AG04450 (cell line): ENCODE data around the gene SELENON. TPM values are rescaled to one million over a fixed set of nuclear protein-coding genes. Genes with fewer than 3 reads are reported as not detected.

Experiments
- CTCF ChIA-PET: fragments of 300-600, 350-600 bp; formaldehyde crosslinking; extraction: SDS; loops from one replicate; lab custom pipeline; 2022; ENCODE audit warnings: antibody characterized with exemption, inconsistent platforms; lab: Charles Lee
- POLR2A ChIA-PET: fragments of 350-600 bp; formaldehyde crosslinking; extraction: SDS; loops from one replicate; lab custom pipeline; 2021; ENCODE audit warnings: antibody characterized with exemption, inconsistent platforms; lab: Yijun Ruan, JAX
- DNase-seq: peaks from one replicate; pipeline ENCODE4 v3.0.0-alpha.2; 2011; ENCODE audit warnings: low read depth, low spot score
- H3K27ac ChIP-seq: one replicate; pipeline ENCODE4 v1.5.1; 2012; ENCODE audit warnings: low read depth, low read length, control low read depth
- H3K27me3 ChIP-seq: one replicate; pipeline ENCODE4 v1.6.0; 2012; ENCODE audit warnings: low read length; ENCODE audit not compliant: control insufficient read depth, insufficient read depth
- H3K4me3 ChIP-seq: 2 replicates; pipeline ENCODE4 v1.5.1; 2011; ENCODE audit warnings: mild to moderate bottlenecking, low read depth, low read length, control low read depth
- H3K9me3 ChIP-seq: 2 replicates; pipeline ENCODE4 v1.5.1; 2012; ENCODE audit warnings: low read length; ENCODE audit not compliant: control insufficient read depth, insufficient read depth
- polyA plus RNA-seq: library from polyadenylated mRNA; depleted of rRNA; stranded (reverse); fragments of >200 nt; gene quantifications from 2 replicates; pipeline ENCODE4 v1.2.3, GENCODE V29; 2011
- TF ChIP-seq, protein P1 (sequence below): IDR thresholded peaks from 2 replicates; pipeline ENCODE4 v1.5.1; 2011; ENCODE audit warnings: low read depth, low read length, control low read depth, inconsistent platforms

SELENON gene
- polyA plus RNA-seq, 1 experiment = 36.3 TPM

DNA sequence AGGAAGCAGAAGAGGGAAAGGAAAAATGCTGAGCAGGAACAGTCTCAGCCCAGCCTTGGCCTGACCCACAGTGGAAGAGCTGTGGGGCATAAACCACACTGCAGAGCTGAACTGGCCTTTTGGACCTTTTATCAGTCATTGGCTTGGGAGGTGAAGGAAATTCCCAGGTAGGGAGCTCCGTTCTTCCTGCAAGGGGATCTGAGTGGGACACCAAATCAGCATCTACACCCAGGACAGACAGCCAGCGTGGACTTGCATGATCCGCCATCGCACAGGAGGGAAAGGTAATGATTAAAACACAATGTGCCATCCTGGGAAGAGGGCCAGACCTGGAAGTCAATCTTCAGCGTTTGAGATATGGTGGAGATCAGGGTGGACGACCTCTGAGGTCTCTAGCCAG is 18.6 kb downstream of the SELENON start:
- ChIA-PET CTCF (no interaction called here), POLR2A (interaction anchor here (0.8 to 2.1 kb wide), 4 partner anchors 38 to 199 kb away, joined by 5 to 8 read pairs (median 6); partner anchors contain the start of gene PAQR7)
- Histone ChIP-seq H3K27me3 (no peaks in the 10 kb centered on the region), H3K27ac (peak overlapping the region; percentile 66), H3K4me3 (peak overlapping the region; percentile 87), H3K9me3 (no peaks in the 10 kb centered on the region; the same call in 1 of the 2 replicates)
- no peak for DNase-seq
- TF ChIP-seq, protein P1, sequence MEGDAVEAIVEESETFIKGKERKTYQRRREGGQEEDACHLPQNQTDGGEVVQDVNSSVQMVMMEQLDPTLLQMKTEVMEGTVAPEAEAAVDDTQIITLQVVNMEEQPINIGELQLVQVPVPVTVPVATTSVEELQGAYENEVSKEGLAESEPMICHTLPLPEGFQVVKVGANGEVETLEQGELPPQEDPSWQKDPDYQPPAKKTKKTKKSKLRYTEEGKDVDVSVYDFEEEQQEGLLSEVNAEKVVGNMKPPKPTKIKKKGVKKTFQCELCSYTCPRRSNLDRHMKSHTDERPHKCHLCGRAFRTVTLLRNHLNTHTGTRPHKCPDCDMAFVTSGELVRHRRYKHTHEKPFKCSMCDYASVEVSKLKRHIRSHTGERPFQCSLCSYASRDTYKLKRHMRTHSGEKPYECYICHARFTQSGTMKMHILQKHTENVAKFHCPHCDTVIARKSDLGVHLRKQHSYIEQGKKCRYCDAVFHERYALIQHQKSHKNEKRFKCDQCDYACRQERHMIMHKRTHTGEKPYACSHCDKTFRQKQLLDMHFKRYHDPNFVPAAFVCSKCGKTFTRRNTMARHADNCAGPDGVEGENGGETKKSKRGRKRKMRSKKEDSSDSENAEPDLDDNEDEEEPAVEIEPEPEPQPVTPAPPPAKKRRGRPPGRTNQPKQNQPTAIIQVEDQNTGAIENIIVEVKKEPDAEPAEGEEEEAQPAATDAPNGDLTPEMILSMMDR = no peak

DNA sequence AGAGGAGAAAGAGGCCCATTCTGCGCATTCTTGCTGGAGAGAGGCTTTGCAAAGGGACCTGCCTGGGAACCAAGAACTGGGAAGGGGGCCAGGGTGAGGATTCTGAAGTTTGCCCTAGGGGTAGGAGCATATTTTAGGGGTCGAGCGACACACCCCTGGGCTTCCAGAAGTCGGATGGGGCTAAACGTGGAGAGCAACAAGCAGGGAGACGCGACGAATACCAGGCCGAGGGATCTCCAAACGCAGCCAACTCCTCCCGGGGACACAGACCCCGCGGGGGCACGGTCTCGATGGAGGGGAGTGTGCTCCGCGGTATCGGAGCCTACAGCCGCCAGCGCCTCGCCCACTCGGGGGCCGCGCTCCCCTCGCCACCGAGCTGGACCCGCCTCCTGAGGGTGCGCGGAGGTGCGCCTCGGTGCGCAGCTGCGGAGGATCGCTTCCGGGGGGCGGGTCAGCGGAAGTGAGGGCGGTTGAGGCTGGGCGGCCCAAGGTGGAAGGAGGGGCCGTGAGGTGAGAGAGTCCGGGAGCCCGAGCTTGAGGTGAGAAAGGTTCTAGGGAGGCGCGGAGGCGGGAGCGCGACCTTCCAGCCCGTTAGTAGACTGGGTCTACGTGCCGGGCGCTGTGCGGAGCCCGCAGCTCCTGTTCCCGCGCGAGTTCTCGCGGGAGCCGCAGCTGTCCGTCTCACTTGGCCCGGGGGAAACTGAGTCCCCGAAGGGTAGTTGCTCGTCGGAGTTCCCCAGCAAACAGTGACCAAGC is 19.7 kb downstream of the SELENON start, which contains the start of gene MTFR1L:
Gene MTFR1L, plus strand, starts transcription at position 464 of the 756 bp plus-strand sequence. CDS start 3,151 bp downstream, outside the sequence.
- DNase-seq = no peak
- ChIA-PET POLR2A (interaction anchor here (0.6 to 2.1 kb wide), 10 partner anchors 15 to 708 kb away, joined by 3 to 8 read pairs (median 3); partner anchors contain the start of genes PAQR7 and STMN1), CTCF (interaction anchor here (0.6 to 2.1 kb wide), 4 partner anchors 73 to 211 kb away, joined by 3 to 7 read pairs (median 6); partner anchors contain the start of gene PAFAH2)
- Histone ChIP-seq H3K9me3 (no peaks in the 10 kb centered on the region; the same call in 1 of the 2 replicates), H3K4me3 (peak within 1 kb of the TSS; percentile 87), H3K27ac (peak within 1 kb of the TSS; percentile 70), H3K27me3 (no peaks in the 10 kb centered on the region)
- TF ChIP-seq, protein P1 = no peak

DNA sequence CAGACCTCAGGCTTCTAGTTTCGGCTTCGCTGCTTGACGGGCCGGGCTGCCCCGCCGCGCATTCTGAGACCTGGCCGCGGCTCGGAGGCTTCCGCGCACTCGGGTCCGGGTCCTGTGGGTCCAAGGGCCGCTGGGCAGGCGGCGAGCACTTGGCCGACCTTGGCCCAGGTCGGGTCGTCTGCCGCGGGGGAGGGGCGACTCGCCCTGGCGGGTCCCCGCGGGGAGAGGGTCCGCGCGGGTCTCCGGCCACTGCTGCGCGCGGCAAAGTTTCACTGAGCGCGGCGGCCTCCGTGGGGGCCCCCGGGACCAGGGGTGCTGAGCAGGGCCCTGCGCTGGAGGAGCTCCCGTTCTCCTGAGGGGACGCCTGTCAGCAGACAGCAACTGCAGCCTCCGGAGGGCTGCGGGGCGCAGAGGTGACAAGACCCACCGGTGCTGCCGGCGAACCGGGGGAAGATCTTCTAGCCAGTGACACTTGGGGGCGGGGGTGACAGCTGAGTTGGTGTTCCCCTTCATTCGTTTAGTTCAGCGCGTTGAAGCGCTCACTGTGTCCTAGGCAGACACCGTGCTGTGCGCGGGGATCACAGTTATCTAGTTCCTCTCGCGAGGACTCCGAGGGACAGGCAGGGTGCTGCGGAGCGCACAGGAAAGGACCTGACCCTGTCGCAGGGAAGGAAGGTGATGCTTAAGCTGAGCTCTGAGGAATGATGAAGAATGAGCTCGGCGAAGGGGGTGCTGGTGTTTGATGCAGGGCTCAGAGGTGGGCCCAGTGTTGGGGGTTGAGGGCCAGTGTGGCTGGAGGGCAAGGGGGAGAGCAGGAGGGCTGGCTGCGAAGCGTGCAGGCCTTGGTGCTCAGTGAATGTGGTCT is 20.5 kb downstream of the SELENON start:
- ChIA-PET CTCF (interaction anchor here (0.6 to 2.1 kb wide), 5 partner anchors 72 to 383 kb away, joined by 3 to 7 read pairs (median 5); partner anchors contain the start of gene PAFAH2), POLR2A (interaction anchor here (0.6 to 2.1 kb wide), 9 partner anchors 14 to 707 kb away, joined by 3 to 8 read pairs (median 3); partner anchors contain the start of genes PAQR7 and STMN1)
- H3K9me3 ChIP-seq = no peaks in the 10 kb centered on the region; the same call in 1 of the 2 replicates
- H3K4me3 ChIP-seq = peak overlapping the region; percentile 87
- H3K27me3 ChIP-seq = no peaks in the 10 kb centered on the region
- no peak for DNase-seq
- peak overlapping the region; percentile 70 for H3K27ac ChIP-seq
- TF ChIP-seq, protein P1 = no peak

DNA sequence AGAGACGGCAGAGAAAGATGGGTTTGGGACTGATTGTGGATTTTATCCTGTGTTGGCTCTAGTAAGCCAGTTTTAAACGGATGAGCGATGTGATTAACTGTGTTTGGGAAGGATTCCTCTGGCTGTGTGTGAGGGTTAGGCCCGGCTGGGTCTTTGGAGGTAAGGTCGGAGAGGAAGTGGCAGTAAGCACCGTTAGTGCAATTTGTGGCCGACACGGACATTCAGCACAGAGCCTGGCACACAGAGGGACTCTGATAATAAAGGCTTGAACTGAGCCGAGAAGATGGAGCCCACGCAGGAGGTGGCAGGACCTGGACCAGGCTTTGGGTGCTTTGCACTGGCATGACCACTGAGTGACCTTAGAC is 21.1 kb downstream of the SELENON start:
- ChIA-PET POLR2A (interaction anchor here (1.4 kb wide), 1 partner anchor 21 kb away, joined by 5 read pairs; no protein-coding TSS in a partner anchor), CTCF (interaction anchor here (0.6 to 2.1 kb wide), 2 partner anchors 176 to 384 kb away, joined by 4 to 7 read pairs; partner anchors contain the start of gene PAFAH2)
- no peaks in the 10 kb centered on the region for H3K27me3 ChIP-seq
- H3K4me3 ChIP-seq = peak overlapping the region; percentile 87
- no peak for DNase-seq
- H3K27ac ChIP-seq = no peak overlapping the region
- TF ChIP-seq, protein P1 = no peak
- no peaks in the 10 kb centered on the region; the same call in 1 of the 2 replicates for H3K9me3 ChIP-seq
